Lower leg skin (tissue), 4 donors: ENCODE measurements around the gene NPLOC4. TPM values are rescaled to one million over a fixed set of nuclear protein-coding genes. Genes with fewer than 3 reads are reported as not detected.

ENCODE experiments used
- DNase-seq, 2 donors: peaks; one replicate each; pipeline ENCODE4 v3.0.0-alpha.2; 2019; ENCODE audit warnings: low spot score in 2 of 2
- H3K4me3 ChIP-seq: fragments of 200-600 bp; sonication (generic); 2 replicates; pipeline ENCODE4 v1.5.1; 2017; ENCODE audit warnings: mild to moderate bottlenecking, low read depth; ENCODE audit not compliant: poor library complexity, severe bottlenecking
- POLR2A ChIP-seq, 2 donors: fragments of 450-650 bp; IDR thresholded peaks; one replicate each; pipeline ENCODE4 v1.6.1; 2016 to 2017; ENCODE audit warnings: antibody characterized with exemption in 2 of 2, mild to moderate bottlenecking in 1 of 2, moderate library complexity in 1 of 2
- WGBS, 2 donors: methylation state at CpG; one replicate each; pipeline ENCODE4 v1.1.5; 2018; 5-methylcytosine and 5-hydroxymethylcytosine counted together
- intact Hi-C: fragments of 100-400 bp; cut with DNase I; formaldehyde crosslinking; loops from one replicate; pipeline ENCODE4 v1.15.0; 2023; ENCODE audit warnings: low total_unique reads
- total RNA-seq, 4 donors: library from RNA; depleted of rRNA; stranded (reverse); fragments of >200 nt; gene quantifications; one replicate each; pipeline ENCODE4 v1.1.0, GENCODE V29; 2016
- TF ChIP-seq, protein P1 (sequence below), 3 donors: fragments of 450-650 bp; IDR thresholded peaks; one replicate each; pipeline ENCODE4 v1.5.1; 2016; ENCODE audit warnings: antibody characterized with exemption in 3 of 3, mild to moderate bottlenecking in 3 of 3, moderate library complexity in 2 of 3

NPLOC4 gene
- total RNA-seq, 4 donors from 2014 or later = 49.3 to 78.7 (median 67.8) TPM

DNA sequence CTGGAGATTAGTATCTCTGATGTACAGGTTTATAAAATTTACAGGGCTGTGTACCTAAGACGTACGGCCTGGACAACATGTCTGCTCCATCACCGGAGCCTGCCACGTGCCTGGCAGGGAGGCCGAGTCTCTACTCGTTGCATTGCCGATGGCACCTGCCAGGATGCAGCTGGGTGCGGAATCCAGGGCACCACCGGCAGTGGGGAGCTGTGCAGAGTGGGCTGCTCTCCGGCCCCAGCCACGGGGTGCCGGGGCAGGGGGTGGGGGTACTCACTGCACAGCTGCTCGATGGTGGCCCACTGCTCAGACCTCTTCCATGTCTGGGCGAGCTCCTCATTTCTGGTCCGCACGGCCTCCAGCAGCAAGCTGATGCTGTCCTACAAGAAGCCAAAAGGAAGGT, 71.7 kb downstream of the NPLOC4 start:
- DNase-seq = no peak
- no peak overlapping the region for H3K4me3 ChIP-seq
- 89 to 93% methylated on average over 12 to 16 of the region's 16 CpGs for WGBS, 2 donors
- TF ChIP-seq, protein P1, sequence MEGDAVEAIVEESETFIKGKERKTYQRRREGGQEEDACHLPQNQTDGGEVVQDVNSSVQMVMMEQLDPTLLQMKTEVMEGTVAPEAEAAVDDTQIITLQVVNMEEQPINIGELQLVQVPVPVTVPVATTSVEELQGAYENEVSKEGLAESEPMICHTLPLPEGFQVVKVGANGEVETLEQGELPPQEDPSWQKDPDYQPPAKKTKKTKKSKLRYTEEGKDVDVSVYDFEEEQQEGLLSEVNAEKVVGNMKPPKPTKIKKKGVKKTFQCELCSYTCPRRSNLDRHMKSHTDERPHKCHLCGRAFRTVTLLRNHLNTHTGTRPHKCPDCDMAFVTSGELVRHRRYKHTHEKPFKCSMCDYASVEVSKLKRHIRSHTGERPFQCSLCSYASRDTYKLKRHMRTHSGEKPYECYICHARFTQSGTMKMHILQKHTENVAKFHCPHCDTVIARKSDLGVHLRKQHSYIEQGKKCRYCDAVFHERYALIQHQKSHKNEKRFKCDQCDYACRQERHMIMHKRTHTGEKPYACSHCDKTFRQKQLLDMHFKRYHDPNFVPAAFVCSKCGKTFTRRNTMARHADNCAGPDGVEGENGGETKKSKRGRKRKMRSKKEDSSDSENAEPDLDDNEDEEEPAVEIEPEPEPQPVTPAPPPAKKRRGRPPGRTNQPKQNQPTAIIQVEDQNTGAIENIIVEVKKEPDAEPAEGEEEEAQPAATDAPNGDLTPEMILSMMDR (IDR thresholded peaks at IDR 0.05) = no peak
- TF ChIP-seq POLR2A (IDR thresholded peaks at IDR 0.05) = no peak
- intact Hi-C loops = no loop called here

- no peak for TF ChIP-seq POLR2A (IDR thresholded peaks at IDR 0.05)
- TF ChIP-seq, protein P1 (IDR thresholded peaks at IDR 0.05) = no peak
- intact Hi-C loops = no loop called here
- WGBS, 2 donors = 94 to 96% methylated on average over 17 of the region's 17 CpGs
Measured at GRCh38 chr17:81564778-81565177, 72.1 kb downstream of the NPLOC4 start.

GRCh38 chr17:81563861-81564586, 72.9 kb downstream of the NPLOC4 start:
- intact Hi-C loops = no loop called here
- DNase-seq = no peak
- H3K4me3 ChIP-seq = no peak overlapping the region
- no peak for TF ChIP-seq POLR2A (IDR thresholded peaks at IDR 0.05)
- TF ChIP-seq, protein P1 (IDR thresholded peaks at IDR 0.05) = no peak
- WGBS, 2 donors = 84% methylated on average over 10 of the region's 10 CpGs

More at GRCh38 chr17:81564778-81565177, 72.1 kb downstream of the NPLOC4 start:
- H3K4me3 ChIP-seq = no peak overlapping the region
- no peak for DNase-seq

DNA sequence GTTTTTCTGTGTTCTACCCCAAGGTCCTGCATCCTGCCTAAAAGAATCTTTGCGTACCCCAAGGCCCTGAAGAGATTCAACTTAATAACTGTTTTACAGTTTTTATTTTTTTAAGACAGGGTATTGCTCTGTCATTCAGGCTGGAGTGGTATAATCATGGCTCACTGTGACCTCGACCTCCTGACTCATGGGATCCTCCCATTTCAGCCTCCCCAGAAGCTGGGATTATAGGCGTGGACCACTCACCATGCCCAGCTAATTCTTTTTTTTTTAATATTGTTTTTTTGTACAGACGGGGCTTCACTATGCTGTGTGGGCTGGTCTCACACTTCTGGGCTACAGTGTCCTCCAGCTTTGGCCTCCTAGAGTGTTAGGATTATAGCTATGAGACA, 75.4 kb downstream of the NPLOC4 start:
- no peak overlapping the region for H3K4me3 ChIP-seq
- DNase-seq = no peak
- WGBS, 2 donors = 81 to 84% methylated on average over 4 of the region's 4 CpGs
- TF ChIP-seq, protein P1 (IDR thresholded peaks at IDR 0.05) = no peak
- TF ChIP-seq POLR2A (IDR thresholded peaks at IDR 0.05) = no peak
- intact Hi-C loops = no loop called here

DNA sequence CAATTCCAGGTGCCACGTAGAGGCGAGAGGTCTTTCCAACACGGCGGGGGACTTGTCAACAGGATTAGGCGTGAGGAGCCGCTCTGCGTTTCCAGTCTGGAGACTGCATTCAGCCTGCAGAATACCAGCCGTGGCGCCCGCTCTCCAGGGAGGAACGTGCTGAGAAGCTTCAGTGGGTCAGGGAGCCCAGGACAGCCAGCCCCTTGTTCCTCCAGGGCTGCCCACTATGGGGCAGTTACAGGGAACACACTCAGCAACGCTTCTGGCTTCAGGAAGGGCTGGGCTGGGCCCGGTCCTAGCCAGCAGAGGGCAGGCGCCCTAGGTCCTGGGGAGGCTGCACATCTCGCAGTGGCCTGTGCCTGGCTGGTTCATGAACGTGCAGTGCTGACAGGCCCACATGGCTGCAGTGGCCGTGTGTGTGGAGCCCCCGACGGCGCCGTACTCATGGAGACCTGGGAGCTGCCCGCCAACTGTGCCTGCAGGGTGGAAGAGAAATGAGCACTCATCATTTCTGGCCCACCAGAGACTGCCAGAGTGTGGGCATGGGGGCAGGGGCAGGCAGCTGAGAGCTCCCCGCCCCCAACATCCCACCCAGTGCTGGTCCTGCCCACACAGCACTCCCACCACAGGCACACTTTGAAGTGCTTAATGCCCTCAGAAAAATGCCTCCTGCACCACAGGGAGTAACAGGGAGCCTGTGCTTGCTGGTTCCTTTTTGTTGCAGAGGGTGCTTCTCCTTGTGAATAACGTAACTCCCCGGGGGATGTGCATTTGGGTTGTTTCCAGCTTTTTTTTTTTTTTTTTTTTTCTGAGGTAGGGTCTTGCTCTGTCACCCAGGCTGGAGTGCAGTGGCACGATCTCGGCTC, 77.7 kb downstream of the NPLOC4 start:
- TF ChIP-seq, protein P1 (IDR thresholded peaks at IDR 0.05) = no peak
- 83% methylated on average over 25 to 26 of the region's 27 CpGs for WGBS, 2 donors
- DNase-seq = no peak
- intact Hi-C loops = no loop called here
- no peak overlapping the region for H3K4me3 ChIP-seq
